Spleen (tissue), 11 donors: ENCODE data around the gene UBASH3B. TPM values are rescaled to one million over a fixed set of nuclear protein-coding genes. Genes with fewer than 3 reads are reported as not detected.

ENCODE experiments used
- DNase-seq: peaks from one replicate; pipeline ENCODE4 v3.0.0-alpha.2; 2020
- H3K27ac ChIP-seq, 8 donors: fragments of 200-600 bp; sonication (generic) in 7 of 8; 1 replicate in 4 of 8; 2 replicates in 4 of 8; pipeline versions ENCODE4 v1.5.0 to v1.8.0; 2016 to 2021; ENCODE audit warnings: inconsistent platforms in 4 of 8, mild to moderate bottlenecking in 4 of 8, moderate library complexity in 1 of 8
- H3K27me3 ChIP-seq, 7 donors: fragments of 200-600 bp; sonication (generic) in 6 of 7; replicated peaks in 1 of 7; 1 replicate in 4 of 7; 2 replicates in 3 of 7; pipeline versions ENCODE4 v1.5.0 to v1.8.0; 2016 to 2021; ENCODE audit warnings: inconsistent platforms in 3 of 7, mild to moderate bottlenecking in 1 of 7
- H3K36me3 ChIP-seq, 6 donors: fragments of 200-600 bp; sonication (generic) in 5 of 6; 1 replicate in 4 of 6; 2 replicates in 2 of 6; pipeline versions ENCODE4 v1.5.0 to v1.8.0; 2016 to 2021; ENCODE audit warnings: inconsistent platforms in 2 of 6
- H3K4me1 ChIP-seq, 6 donors: fragments of 200-600 bp; sonication (generic) in 5 of 6; 1 replicate in 3 of 6; 2 replicates in 3 of 6; pipeline versions ENCODE4 v1.5.0 to v1.8.0; 2016 to 2021; ENCODE audit warnings: inconsistent platforms in 3 of 6
- H3K4me3 ChIP-seq, 8 donors: fragments of 200-600 bp; sonication (generic) in 7 of 8; 1 replicate in 4 of 8; 2 replicates in 4 of 8; pipeline versions ENCODE4 v1.5.0 to v1.8.0; 2016 to 2021; ENCODE audit warnings: inconsistent platforms in 4 of 8, mild to moderate bottlenecking in 4 of 8, moderate library complexity in 2 of 8
- H3K9me3 ChIP-seq, 8 donors: fragments of 200-600 bp; sonication (generic) in 7 of 8; 1 replicate in 4 of 8; 2 replicates in 4 of 8; pipeline versions ENCODE4 v1.5.0 to v1.8.0; 2016 to 2021; ENCODE audit warnings: inconsistent platforms in 4 of 8
- POLR2A ChIP-seq, 3 donors: fragments of 450-650 bp; IDR thresholded peaks; one replicate each; pipeline ENCODE4 v1.5.1; 2017; ENCODE audit warnings: antibody characterized with exemption in 3 of 3, mild to moderate bottlenecking in 1 of 3
- POLR2AphosphoS5 ChIP-seq, 3 donors: sonication (generic); formaldehyde crosslinking; IDR thresholded peaks; one replicate each; pipeline ENCODE4 v1.5.1; 2017; ENCODE audit warnings: antibody characterized with exemption in 3 of 3
- WGBS, 5 donors: extraction: QIAGEN DNeasy Blood & Tissue Kit in 3 of 5; methylation state at CpG; one replicate each; pipeline versions ENCODE4 v1.1.5 to v1.1.7; 2013 to 2018; 5-methylcytosine and 5-hydroxymethylcytosine counted together
- intact Hi-C: fragments of 100-400 bp; cut with DNase I; formaldehyde crosslinking; loops from one replicate; pipeline ENCODE4 v1.15.0; 2023; ENCODE audit warnings: low total_unique reads
- polyA plus RNA-seq, 3 donors: library from polyadenylated mRNA; stranded (reverse); fragments of 200-250 nt; gene quantifications; one replicate each; pipeline ENCODE4 v1.2.1, GENCODE V29; 2013
- total RNA-seq, 7 donors: library from RNA; depleted of rRNA in 3 of 7; stranded (reverse); fragments of >200 nt in 3 of 7; fragmentation: NEBNext Ultra II Directional in 4 of 7; extraction: Animal tissue kit (Norgen Biotek cat#: 25700) in 4 of 7; gene quantifications; one replicate each; pipeline versions ENCODE4 v1.1.0 to v1.2.1, GENCODE V29; 2016 to 2021
- TF ChIP-seq, protein P1 (sequence below), 11 experiments: fragments of 200-600 bp in 7 of 11; fragments of 450-650 bp in 4 of 11; sonication (generic) in 4 of 11; IDR thresholded peaks in 8 of 11; conservative IDR thresholded peaks in 3 of 11; 1 replicate in 7 of 11; 2 replicates in 4 of 11; pipeline versions ENCODE4 v1.4.0 to v1.8.0; 2016 to 2021; ENCODE audit warnings: antibody characterized with exemption in 11 of 11, inconsistent platforms in 4 of 11, mild to moderate bottlenecking in 1 of 11
- donor health status: healthy with polysubstance abuse.
- donor health status: DM: no; HTN: no; CAD: no; lungs with moderate emphysema.
- donor health status: DM: no; HTN: no; CAD: no.
- donor health status: Bipolar disorder and iron deficiency.
- donor health status: healthy.
- donor health status: DM: no; HTN: no; CAD: no.
- donor health status: DM: yes; HTN: yes; CAD: no.

The UBASH3B gene
- total and polyA plus RNA-seq, 10 donors, result 4.4 to 190 (median 77.9) TPM

DNA sequence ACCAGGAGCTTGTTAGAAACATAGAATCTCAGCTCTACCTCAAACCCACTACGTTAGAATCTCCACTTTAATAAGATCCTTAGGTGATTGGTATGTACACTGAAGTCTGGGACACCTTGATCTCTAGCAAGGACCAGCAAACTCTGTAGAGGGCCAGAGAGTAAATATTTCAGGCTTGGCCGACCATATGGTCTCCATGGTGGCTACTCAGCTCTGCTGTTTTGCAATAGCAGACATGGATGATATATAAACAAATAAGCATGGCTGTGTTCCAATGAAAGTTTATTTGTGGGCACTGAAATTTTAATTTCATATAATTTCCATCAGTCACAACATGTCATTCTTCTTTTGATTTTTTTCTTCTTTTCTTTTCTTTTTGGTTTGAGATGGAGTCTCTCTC is 23.9 kb downstream of the UBASH3B start:
- Histone ChIP-seq H3K9me3 (no peaks in the 10 kb centered on the region), H3K36me3 (peaks cover 0 to 6% (median 0%) of the 10 kb centered on the region in 6 donors), H3K4me1 (peaks cover 13 to 91% (median 35%) of the 10 kb centered on the region in 6 donors), H3K27me3 (no peaks in the 10 kb centered on the region), H3K27ac (no peak overlapping the region), H3K4me3 (no peak overlapping the region)
- intact Hi-C loops, result no loop called here
- 83 to 94% (median 91%) methylated on average over 2 of the region's 2 CpGs for WGBS, 5 donors
- DNase-seq, result no peak
- TF ChIP-seq, protein P1, sequence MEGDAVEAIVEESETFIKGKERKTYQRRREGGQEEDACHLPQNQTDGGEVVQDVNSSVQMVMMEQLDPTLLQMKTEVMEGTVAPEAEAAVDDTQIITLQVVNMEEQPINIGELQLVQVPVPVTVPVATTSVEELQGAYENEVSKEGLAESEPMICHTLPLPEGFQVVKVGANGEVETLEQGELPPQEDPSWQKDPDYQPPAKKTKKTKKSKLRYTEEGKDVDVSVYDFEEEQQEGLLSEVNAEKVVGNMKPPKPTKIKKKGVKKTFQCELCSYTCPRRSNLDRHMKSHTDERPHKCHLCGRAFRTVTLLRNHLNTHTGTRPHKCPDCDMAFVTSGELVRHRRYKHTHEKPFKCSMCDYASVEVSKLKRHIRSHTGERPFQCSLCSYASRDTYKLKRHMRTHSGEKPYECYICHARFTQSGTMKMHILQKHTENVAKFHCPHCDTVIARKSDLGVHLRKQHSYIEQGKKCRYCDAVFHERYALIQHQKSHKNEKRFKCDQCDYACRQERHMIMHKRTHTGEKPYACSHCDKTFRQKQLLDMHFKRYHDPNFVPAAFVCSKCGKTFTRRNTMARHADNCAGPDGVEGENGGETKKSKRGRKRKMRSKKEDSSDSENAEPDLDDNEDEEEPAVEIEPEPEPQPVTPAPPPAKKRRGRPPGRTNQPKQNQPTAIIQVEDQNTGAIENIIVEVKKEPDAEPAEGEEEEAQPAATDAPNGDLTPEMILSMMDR (IDR thresholded peaks at IDR 0.05 in 8 of 11, conservative IDR thresholded peaks at IDR 0.05 in 3 of 11), result no peak

DNA sequence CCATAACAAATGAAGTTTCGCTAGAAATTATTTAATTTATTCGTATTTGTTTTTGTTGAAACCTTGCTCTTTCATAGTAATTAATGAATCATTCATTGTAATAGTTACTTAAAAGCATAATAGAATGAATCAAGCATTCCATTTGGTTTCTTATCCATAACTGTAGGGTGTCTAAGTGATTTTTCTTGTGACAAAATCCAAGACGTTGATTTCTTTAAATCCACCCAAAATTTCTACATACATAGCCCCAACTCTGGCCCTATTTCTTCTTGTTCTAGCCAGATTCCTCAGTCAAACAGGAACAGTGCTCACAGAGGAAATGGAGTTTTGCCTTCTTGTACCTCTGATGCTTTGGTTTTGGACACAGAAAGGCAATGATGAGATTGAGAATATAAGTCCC is 25.5 kb downstream of the UBASH3B start:
- H3K27ac ChIP-seq, result peak overlapping the region in 1 of 8 donors; percentile 16
- H3K27me3 ChIP-seq, result no peaks in the 10 kb centered on the region
- WGBS, 5 donors, result 73 to 86% (median 78%) methylated on average over 3 of the region's 3 CpGs
- H3K36me3 ChIP-seq, result peaks cover 0 to 6% (median 0%) of the 10 kb centered on the region in 6 donors
- intact Hi-C loops, result no loop called here
- H3K4me1 ChIP-seq, result peaks cover 6 to 91% (median 25%) of the 10 kb centered on the region in 6 donors
- TF ChIP-seq POLR2AphosphoS5 (IDR thresholded peaks at IDR 0.05), result no peak
- TF ChIP-seq POLR2A (IDR thresholded peaks at IDR 0.05), result no peak
- TF ChIP-seq, protein P1 (IDR thresholded peaks at IDR 0.05 in 8 of 11, conservative IDR thresholded peaks at IDR 0.05 in 3 of 11), result no peak
- H3K4me3 ChIP-seq, result no peak overlapping the region
- no peaks in the 10 kb centered on the region for H3K9me3 ChIP-seq
- DNase-seq, result no peak

DNA sequence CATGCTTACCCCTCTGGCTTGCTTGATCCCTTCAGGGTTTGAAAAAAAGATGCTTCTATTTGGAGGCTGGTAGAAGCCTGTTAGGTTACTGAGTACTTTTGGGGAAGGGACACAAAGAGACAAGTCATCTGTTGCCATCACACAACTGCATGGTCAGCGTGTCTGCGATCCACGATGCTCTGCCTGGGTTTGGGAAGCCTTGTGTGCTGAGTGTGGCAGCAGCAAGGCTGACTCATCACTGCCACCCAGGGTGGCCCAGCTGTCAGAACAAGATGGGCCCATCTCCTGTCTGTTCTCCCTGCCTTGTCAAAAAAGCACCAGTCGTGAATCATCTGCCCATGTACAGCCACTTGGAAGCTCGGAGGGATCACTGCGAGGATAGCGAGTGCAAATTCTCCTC is 26.2 kb downstream of the UBASH3B start:
- intact Hi-C loops, result no loop called here
- H3K36me3 ChIP-seq, result peaks cover 0 to 6% (median 0%) of the 10 kb centered on the region in 6 donors
- no peak overlapping the region for H3K4me3 ChIP-seq
- no peak for DNase-seq
- 62 to 79% (median 72%) methylated on average over 7 of the region's 7 CpGs for WGBS, 5 donors
- no peaks in the 10 kb centered on the region for H3K27me3 ChIP-seq
- H3K27ac ChIP-seq, result peak overlapping the region in 1 of 8 donors; percentile 16
- TF ChIP-seq POLR2A (IDR thresholded peaks at IDR 0.05) (no peak), POLR2AphosphoS5 (IDR thresholded peaks at IDR 0.05) (peak in 1 of 3 donors; percentile 26)
- no peaks in the 10 kb centered on the region for H3K9me3 ChIP-seq
- H3K4me1 ChIP-seq, result peaks cover 2 to 91% (median 29%) of the 10 kb centered on the region in 6 donors

DNA sequence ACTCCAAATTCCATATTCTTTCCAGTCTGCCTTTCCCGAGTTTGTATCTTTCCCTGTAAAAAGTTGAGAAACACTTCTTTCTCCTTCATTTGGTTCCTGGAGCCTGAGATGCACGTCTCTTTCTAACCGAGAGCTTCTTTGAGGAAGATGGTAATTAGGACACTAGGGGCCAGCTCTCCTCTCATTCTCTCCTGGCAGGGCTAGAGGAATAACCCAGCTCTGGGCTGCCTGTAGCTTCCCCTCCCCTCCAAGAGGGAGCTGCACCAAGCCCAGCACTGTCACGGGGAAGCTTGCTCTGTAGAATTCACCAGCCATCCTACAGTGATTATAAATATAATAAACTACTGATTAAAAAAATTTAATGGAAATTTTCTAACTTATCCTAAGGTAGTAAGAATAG is 26.9 kb downstream of the UBASH3B start:
- H3K36me3 ChIP-seq, result peaks cover 0 to 6% (median 0%) of the 10 kb centered on the region in 6 donors
- TF ChIP-seq POLR2A (IDR thresholded peaks at IDR 0.05) (no peak), POLR2AphosphoS5 (IDR thresholded peaks at IDR 0.05) (no peak)
- TF ChIP-seq, protein P1 (IDR thresholded peaks at IDR 0.05 in 8 of 11, conservative IDR thresholded peaks at IDR 0.05 in 3 of 11), result no peak
- H3K4me3 ChIP-seq, result no peak overlapping the region
- WGBS, 5 donors, result 45 to 84% (median 75%) methylated on average over 4 of the region's 4 CpGs
- H3K9me3 ChIP-seq, result no peaks in the 10 kb centered on the region
- intact Hi-C loops, result no loop called here
- H3K4me1 ChIP-seq, result peaks cover 2 to 91% (median 31%) of the 10 kb centered on the region in 6 donors
- DNase-seq, result no peak
- H3K27me3 ChIP-seq, result no peaks in the 10 kb centered on the region
- H3K27ac ChIP-seq, result no peak overlapping the region

DNA sequence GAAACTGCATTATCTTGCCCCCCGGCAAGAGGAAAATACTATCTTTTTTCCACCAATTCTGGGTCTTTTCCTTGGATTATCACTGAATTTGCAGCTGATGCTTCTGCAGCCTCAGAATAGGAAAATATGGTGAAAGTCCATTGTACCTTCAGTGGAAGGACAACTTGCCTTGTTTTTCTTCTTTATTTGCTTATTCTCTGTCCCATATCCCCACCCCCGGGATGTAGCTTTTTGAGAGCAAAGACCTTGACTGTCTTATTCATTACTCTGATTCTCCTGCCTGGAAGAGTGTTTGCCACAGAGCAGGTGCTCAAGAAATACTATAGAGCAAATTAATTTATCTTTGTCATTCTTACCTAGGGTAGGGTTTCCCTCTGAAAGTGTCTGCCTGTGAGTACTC is 29.5 kb downstream of the UBASH3B start:
- peaks cover 5 to 95% (median 37%) of the 10 kb centered on the region in 6 donors for H3K4me1 ChIP-seq

More for the DNA sequence above, 29.5 kb downstream of the UBASH3B start:
- no peaks in the 10 kb centered on the region for H3K9me3 ChIP-seq
- intact Hi-C loops, result no loop called here
- no peak overlapping the region for H3K4me3 ChIP-seq
- 83 to 96% (median 87%) methylated on average over 2 of the region's 2 CpGs for WGBS, 5 donors
- TF ChIP-seq, protein P1 (IDR thresholded peaks at IDR 0.05 in 8 of 11, conservative IDR thresholded peaks at IDR 0.05 in 3 of 11), result no peak
- TF ChIP-seq POLR2AphosphoS5 (IDR thresholded peaks at IDR 0.05) (no peak), POLR2A (IDR thresholded peaks at IDR 0.05) (no peak)
- peak overlapping the region in 3 of 8 donors; percentile 2 to 42 (median 32) for H3K27ac ChIP-seq
- no peaks in the 10 kb centered on the region for H3K27me3 ChIP-seq
- no peak for DNase-seq
- H3K36me3 ChIP-seq, result peaks cover 0 to 9% (median 0%) of the 10 kb centered on the region in 6 donors
